Measurements from ENCODE around the gene CHD1.

Gene CHD1

DNA sequence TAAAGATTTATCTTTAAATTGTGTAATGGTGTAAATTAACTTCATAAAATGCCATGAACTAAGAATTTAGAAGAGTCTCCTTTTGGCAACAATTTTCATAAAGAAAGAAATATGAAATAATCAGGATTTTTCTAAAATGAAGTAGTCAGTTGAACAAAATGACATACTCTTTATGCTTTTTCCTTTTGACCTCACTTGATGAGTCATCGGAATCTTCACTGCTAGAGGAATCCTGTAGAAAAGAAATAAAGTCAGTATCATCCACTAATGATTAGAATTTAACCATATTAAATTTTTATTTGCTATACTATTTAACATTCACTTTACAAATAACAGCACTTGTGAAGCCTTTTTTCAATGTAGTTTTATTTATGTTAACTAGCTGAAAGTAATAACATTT is 26.1 kb downstream of the CHD1 start:
- TF ChIP-seq CTCF (IDR thresholded peaks at IDR 0.05; ENCODE audit: borderline replicate concordance, insufficient read depth, low read depth, low read length): no peak
- H3K4me3 ChIP-seq (ENCODE audit: low read depth, low read length): no peak overlapping the region

GRCh38 chr5:98899456-98899855 is 29.4 kb downstream of the CHD1 start:
- H3K4me3 ChIP-seq (ENCODE audit: low read depth, low read length): no peak overlapping the region
- no peak for TF ChIP-seq CTCF (IDR thresholded peaks at IDR 0.05; ENCODE audit: borderline replicate concordance, insufficient read depth, low read depth, low read length)

GRCh38 chr5:98898743-98899142 is 30.1 kb downstream of the CHD1 start:
- no peak overlapping the region for H3K4me3 ChIP-seq (ENCODE audit: low read depth, low read length)
- TF ChIP-seq CTCF (IDR thresholded peaks at IDR 0.05; ENCODE audit: borderline replicate concordance, insufficient read depth, low read depth, low read length): no peak

- no peak overlapping the region for H3K4me3 ChIP-seq (ENCODE audit: low read depth, low read length)
- TF ChIP-seq CTCF (IDR thresholded peaks at IDR 0.05; ENCODE audit: borderline replicate concordance, insufficient read depth, low read depth, low read length): no peak
Measured at GRCh38 chr5:98891591-98891990, 37.2 kb downstream of the CHD1 start.

DNA sequence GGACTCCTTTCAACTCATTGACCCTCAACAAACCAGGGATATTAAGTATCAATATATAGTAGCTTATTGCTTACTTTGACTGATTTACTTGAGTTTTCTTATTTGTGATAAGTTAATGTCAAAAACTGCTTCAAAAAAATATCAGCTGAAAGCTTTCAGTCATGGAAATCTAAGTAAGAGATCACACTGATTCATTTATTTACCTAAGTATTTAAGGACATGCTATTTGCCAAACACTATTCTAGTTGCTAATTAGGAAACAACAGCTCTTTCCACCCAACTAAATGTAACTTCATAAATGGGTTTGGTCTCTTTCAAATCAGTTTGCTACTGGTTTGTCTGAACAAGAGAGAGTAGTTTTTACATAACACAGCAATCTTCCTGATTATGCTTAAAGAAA is 48.2 kb downstream of the CHD1 start:
- H3K4me3 ChIP-seq (ENCODE audit: low read depth, low read length): no peak overlapping the region
- TF ChIP-seq CTCF (IDR thresholded peaks at IDR 0.05; ENCODE audit: borderline replicate concordance, insufficient read depth, low read depth, low read length): no peak

GRCh38 chr5:98880151-98880550 is 48.7 kb downstream of the CHD1 start:
- H3K4me3 ChIP-seq (ENCODE audit: low read depth, low read length): no peak overlapping the region
- TF ChIP-seq CTCF (IDR thresholded peaks at IDR 0.05; ENCODE audit: borderline replicate concordance, insufficient read depth, low read depth, low read length): no peak

DNA sequence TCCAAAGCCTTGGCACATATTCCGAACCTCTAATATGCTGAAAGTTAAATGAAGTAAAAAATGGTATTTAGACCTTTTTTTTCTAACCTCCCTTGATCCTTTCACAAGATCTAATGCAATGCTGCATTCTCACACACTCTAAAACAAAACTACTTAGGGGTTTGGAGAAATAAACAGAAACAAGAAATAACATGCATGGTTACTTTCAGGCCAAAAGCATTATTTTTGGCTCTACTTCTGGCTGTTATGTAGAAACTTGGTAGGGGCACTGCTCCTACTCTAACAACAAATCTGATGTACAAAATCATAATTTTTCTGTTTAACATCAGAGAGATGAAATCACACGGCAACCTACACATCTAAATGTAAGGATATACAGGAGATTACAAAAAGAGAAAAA is 51.2 kb downstream of the CHD1 start:
- TF ChIP-seq CTCF (IDR thresholded peaks at IDR 0.05; ENCODE audit: borderline replicate concordance, insufficient read depth, low read depth, low read length): no peak

More for the DNA sequence above, 51.2 kb downstream of the CHD1 start:
- no peak overlapping the region for H3K4me3 ChIP-seq (ENCODE audit: low read depth, low read length)

All from GM12875 (cell line).